ENCODE data around the gene RAB2B.

The RAB2B gene

GRCh38 chr14:21428930-21429329, 47.8 kb downstream of the RAB2B start:
- Histone ChIP-seq H3K4me1 (ENCODE audit: insufficient read depth, low read length) (no peaks in the 10 kb centered on the region), H2AFZ (ENCODE audit: low read depth, low read length) (no peak overlapping the region), H3K27me3 (ENCODE audit: insufficient read depth, low read length, poor library complexity) (no peaks in the 10 kb centered on the region), H4K20me1 (ENCODE audit: insufficient read depth, low read length) (peaks cover 34% of the 10 kb centered on the region), H3K36me3 (ENCODE audit: insufficient read depth, low read length) (peaks cover 74% of the 10 kb centered on the region), H3K9me3 (ENCODE audit: insufficient read depth, low read length, severe bottlenecking) (no peaks in the 10 kb centered on the region), H3K4me3 (ENCODE audit: low read depth in 1 of 2, low read length in 2 of 2) (no peak overlapping the region), H3K27ac (ENCODE audit: low read length) (no peak overlapping the region), H3K79me2 (ENCODE audit: insufficient read depth, low read length) (peaks cover 62% of the 10 kb centered on the region), H3K9ac (ENCODE audit: low read depth, low read length) (no peak overlapping the region), H3K4me2 (ENCODE audit: insufficient read depth, low read length) (no peak overlapping the region)
- DNase-seq (no peak), ATAC-seq (ENCODE audit: insufficient read depth, low read depth) (no peak)
- TF ChIP-seq CTCF (IDR thresholded peaks at IDR 0.05; ENCODE audit: borderline replicate concordance, extremely low read depth, low read length, poor library complexity, severe bottlenecking) (no peak), EZH2 (IDR thresholded peaks at IDR 0.05; ENCODE audit: borderline replicate concordance, low read depth, low read length, severe bottlenecking) (no peak)

- Histone ChIP-seq H3K27me3 (ENCODE audit: insufficient read depth, low read length, poor library complexity) (no peaks in the 10 kb centered on the region), H3K9me3 (ENCODE audit: insufficient read depth, low read length, severe bottlenecking) (no peaks in the 10 kb centered on the region), H3K9ac (ENCODE audit: low read depth, low read length) (no peak overlapping the region), H3K4me3 (ENCODE audit: low read depth in 1 of 2, low read length in 2 of 2) (no peak overlapping the region), H3K27ac (ENCODE audit: low read length) (no peak overlapping the region), H3K4me1 (ENCODE audit: insufficient read depth, low read length) (no peaks in the 10 kb centered on the region), H3K36me3 (ENCODE audit: insufficient read depth, low read length) (peaks cover 94% of the 10 kb centered on the region), H2AFZ (ENCODE audit: low read depth, low read length) (no peak overlapping the region), H3K4me2 (ENCODE audit: insufficient read depth, low read length) (no peak overlapping the region), H3K79me2 (ENCODE audit: insufficient read depth, low read length) (peaks cover 41% of the 10 kb centered on the region), H4K20me1 (ENCODE audit: insufficient read depth, low read length) (peaks cover 30% of the 10 kb centered on the region)
- TF ChIP-seq EZH2 (IDR thresholded peaks at IDR 0.05; ENCODE audit: borderline replicate concordance, low read depth, low read length, severe bottlenecking) (no peak), CTCF (IDR thresholded peaks at IDR 0.05; ENCODE audit: borderline replicate concordance, extremely low read depth, low read length, poor library complexity, severe bottlenecking) (no peak)
- ATAC-seq (ENCODE audit: insufficient read depth, low read depth) = no peak
- no peak for DNase-seq
These were observed 50.1 kb downstream of the RAB2B start for GRCh38 chr14:21426692-21427091.

GRCh38 chr14:21419528-21419927, 57.2 kb downstream of the RAB2B start:
- ATAC-seq (ENCODE audit: insufficient read depth, low read depth) (no peak), DNase-seq (no peak)
- Histone ChIP-seq H3K27ac (ENCODE audit: low read length) (no peak overlapping the region), H3K79me2 (ENCODE audit: insufficient read depth, low read length) (peaks cover 6% of the 10 kb centered on the region; the same call in 1 of the 2 replicates), H4K20me1 (ENCODE audit: insufficient read depth, low read length) (peaks cover 7% of the 10 kb centered on the region; the same call in 1 of the 2 replicates), H3K9ac (ENCODE audit: low read depth, low read length) (no peak overlapping the region), H3K4me1 (ENCODE audit: insufficient read depth, low read length) (no peaks in the 10 kb centered on the region), H3K4me3 (ENCODE audit: low read depth in 1 of 2, low read length in 2 of 2) (no peak overlapping the region), H3K36me3 (ENCODE audit: insufficient read depth, low read length) (peaks cover 74% of the 10 kb centered on the region), H3K9me3 (ENCODE audit: insufficient read depth, low read length, severe bottlenecking) (no peaks in the 10 kb centered on the region), H3K4me2 (ENCODE audit: insufficient read depth, low read length) (no peak overlapping the region), H2AFZ (ENCODE audit: low read depth, low read length) (no peak overlapping the region), H3K27me3 (ENCODE audit: insufficient read depth, low read length, poor library complexity) (no peaks in the 10 kb centered on the region)
- TF ChIP-seq CTCF (IDR thresholded peaks at IDR 0.05; ENCODE audit: borderline replicate concordance, extremely low read depth, low read length, poor library complexity, severe bottlenecking) = no peak
- TF ChIP-seq EZH2 (IDR thresholded peaks at IDR 0.05; ENCODE audit: borderline replicate concordance, low read depth, low read length, severe bottlenecking) = no peak

GRCh38 chr14:21415329-21415728, 61.4 kb downstream of the RAB2B start:
- H3K36me3 ChIP-seq (ENCODE audit: insufficient read depth, low read length) = peaks cover 80% of the 10 kb centered on the region
- H3K79me2 ChIP-seq (ENCODE audit: insufficient read depth, low read length) = peaks cover 2% of the 10 kb centered on the region; the same call in 1 of the 2 replicates
- H3K27me3 ChIP-seq (ENCODE audit: insufficient read depth, low read length, poor library complexity) = no peaks in the 10 kb centered on the region
- DNase-seq (no peak), ATAC-seq (ENCODE audit: insufficient read depth, low read depth) (no peak)
- H3K27ac ChIP-seq (ENCODE audit: low read length) = no peak overlapping the region
- H3K4me3 ChIP-seq (ENCODE audit: low read depth in 1 of 2, low read length in 2 of 2) = no peak overlapping the region
- H4K20me1 ChIP-seq (ENCODE audit: insufficient read depth, low read length) = peaks cover 3% of the 10 kb centered on the region; the same call in 1 of the 2 replicates
- TF ChIP-seq CTCF (IDR thresholded peaks at IDR 0.05; ENCODE audit: borderline replicate concordance, extremely low read depth, low read length, poor library complexity, severe bottlenecking) (no peak), EZH2 (IDR thresholded peaks at IDR 0.05; ENCODE audit: borderline replicate concordance, low read depth, low read length, severe bottlenecking) (no peak)
- H3K9ac ChIP-seq (ENCODE audit: low read depth, low read length) = no peak overlapping the region
- H2AFZ ChIP-seq (ENCODE audit: low read depth, low read length) = no peak overlapping the region
- H3K4me2 ChIP-seq (ENCODE audit: insufficient read depth, low read length) = no peak overlapping the region
- H3K9me3 ChIP-seq (ENCODE audit: insufficient read depth, low read length, severe bottlenecking) = no peaks in the 10 kb centered on the region
- H3K4me1 ChIP-seq (ENCODE audit: insufficient read depth, low read length) = no peaks in the 10 kb centered on the region
